Neuronal stem cell (in vitro differentiated cells): Measurements from ENCODE around the gene CNPY1.

Experiments used
- DNase-seq: peaks from one replicate; pipeline ENCODE4 v3.0.0-alpha.2; 2013; ENCODE audit warnings: low spot score
- H2AFZ ChIP-seq: one replicate; pipeline ENCODE4 v1.6.1; 2013; ENCODE audit warnings: mild to moderate bottlenecking, low read length, inconsistent platforms
- H2AK5ac ChIP-seq: 2 replicates; pipeline ENCODE4 v1.6.1; 2013; ENCODE audit warnings: low read depth, mild to moderate bottlenecking, inconsistent platforms, low read length, moderate library complexity, mixed read lengths
- H2BK120ac ChIP-seq: 2 replicates; pipeline ENCODE4 v1.6.1; 2013; ENCODE audit warnings: low read depth, mild to moderate bottlenecking, inconsistent platforms, low read length, moderate library complexity, mixed read lengths
- H2BK12ac ChIP-seq: one replicate; pipeline ENCODE4 v1.6.1; 2013; ENCODE audit warnings: low read length, inconsistent platforms
- H2BK15ac ChIP-seq: 2 replicates; pipeline ENCODE4 v1.6.1; 2013; ENCODE audit warnings: mild to moderate bottlenecking, low read length, inconsistent platforms, mixed read lengths
- H2BK5ac ChIP-seq: one replicate; pipeline ENCODE4 v1.6.1; 2013; ENCODE audit warnings: inconsistent platforms, mild to moderate bottlenecking, low read length, moderate library complexity
- H3K14ac ChIP-seq: one replicate; pipeline ENCODE4 v1.6.1; 2013; ENCODE audit warnings: low read length, inconsistent platforms
- H3K18ac ChIP-seq: 2 replicates; pipeline ENCODE4 v1.6.1; 2013; ENCODE audit warnings: low read length, inconsistent platforms
- H3K23ac ChIP-seq: 2 replicates; pipeline ENCODE4 v1.6.1; 2013; ENCODE audit warnings: low read depth, mild to moderate bottlenecking, mixed read lengths, low read length, inconsistent platforms; ENCODE audit not compliant: poor library complexity
- H3K27ac ChIP-seq: replicated peaks from 3 replicates; pipeline ENCODE4 v1.5.1; 2013; ENCODE audit warnings: low read length, inconsistent platforms
- H3K27me3 ChIP-seq, 3 experiments: 2 replicates each; pipeline ENCODE4 v1.6.1; 2013; ENCODE audit warnings: low read length in 3 of 3, mild to moderate bottlenecking in 2 of 3, inconsistent platforms in 1 of 3, low read depth in 1 of 3, mixed read lengths in 1 of 3, moderate library complexity in 1 of 3; ENCODE audit not compliant: control insufficient read depth in 3 of 3, insufficient read depth in 3 of 3
- H3K36me3 ChIP-seq, 2 donors: replicated peaks in 1 of 2; 2 replicates each; pipeline ENCODE4 v1.6.1; 2013; ENCODE audit warnings: low read length in 2 of 2; ENCODE audit not compliant: control insufficient read depth in 2 of 2, insufficient read depth in 2 of 2
- H3K4ac ChIP-seq: 2 replicates; pipeline ENCODE4 v1.6.1; 2013; ENCODE audit warnings: inconsistent platforms, mild to moderate bottlenecking, low read length, moderate library complexity
- H3K4me1 ChIP-seq, 2 donors: 1 replicate in 1 of 2; 2 replicates in 1 of 2; pipeline ENCODE4 v1.6.1; 2013; ENCODE audit warnings: low read length in 2 of 2, low read depth in 1 of 2; ENCODE audit not compliant: control insufficient read depth in 2 of 2, insufficient read depth in 1 of 2
- H3K4me2 ChIP-seq: one replicate; pipeline ENCODE4 v1.6.1; 2013; ENCODE audit warnings: mild to moderate bottlenecking, low read length, inconsistent platforms; ENCODE audit not compliant: insufficient read depth, poor library complexity, severe bottlenecking
- H3K4me3 ChIP-seq, 2 donors: 2 replicates each; pipeline ENCODE4 v1.5.1; 2013; ENCODE audit warnings: low read length in 2 of 2, mild to moderate bottlenecking in 2 of 2, inconsistent platforms in 1 of 2, moderate library complexity in 1 of 2
- H3K79me1 ChIP-seq: one replicate; pipeline ENCODE4 v1.6.1; 2013; ENCODE audit warnings: low read depth, mild to moderate bottlenecking, inconsistent platforms, low read length, moderate library complexity
- H3K9ac ChIP-seq: one replicate; pipeline ENCODE4 v1.6.1; 2013; ENCODE audit warnings: mild to moderate bottlenecking, low read depth, low read length, inconsistent platforms; ENCODE audit not compliant: poor library complexity
- H3K9me3 ChIP-seq, 2 donors: replicated peaks in 1 of 2; 2 replicates each; pipeline versions ENCODE3 to v1.6.1; 2013; ENCODE audit warnings: low read length in 2 of 2, mild to moderate bottlenecking in 2 of 2, inconsistent platforms in 1 of 2, low read depth in 1 of 2, mixed read lengths in 1 of 2, moderate library complexity in 1 of 2; ENCODE audit not compliant: control insufficient read depth in 2 of 2, insufficient read depth in 1 of 2
- H4K8ac ChIP-seq: one replicate; pipeline ENCODE4 v1.6.1; 2013; ENCODE audit warnings: low read depth, mild to moderate bottlenecking, inconsistent platforms, low read length, moderate library complexity
- H4K91ac ChIP-seq: one replicate; pipeline ENCODE4 v1.6.1; 2013; ENCODE audit warnings: low read length, low read depth, mild to moderate bottlenecking, inconsistent platforms; ENCODE audit not compliant: poor library complexity
- WGBS, 2 donors: extraction: QIAGEN DNeasy Blood & Tissue Kit; methylation state at CpG; one replicate each; pipeline ENCODE4 v1.1.7; 2013; ENCODE audit warnings: missing lambda C conversion rate in 2 of 2, mixed read lengths in 1 of 2; ENCODE audit not compliant: insufficient read length in 2 of 2, insufficient replicate concordance in 1 of 2; ENCODE audit errors: extremely low coverage in 2 of 2; 5-methylcytosine and 5-hydroxymethylcytosine counted together

Gene CNPY1

GRCh38 chr7:155570171-155570958, 24.0 kb upstream of the CNPY1 start:
- Histone ChIP-seq H3K27ac (no peak overlapping the region), H3K4me3 (no peak overlapping the region), H3K18ac (peak overlapping the region; percentile 57), H3K23ac (peak overlapping the region; percentile 81), H2AFZ (peak overlapping the region; percentile 72), H3K9me3 (no peaks in the 10 kb centered on the region), H3K4me2 (no peak overlapping the region), H2BK5ac (no peak overlapping the region), H3K4me1 (peaks cover 1 to 5% of the 10 kb centered on the region in 2 donors), H4K8ac (no peak overlapping the region), H2AK5ac (no peak overlapping the region), H3K4ac (no peak overlapping the region), H4K91ac (no peak overlapping the region), H2BK15ac (no peak overlapping the region), H3K14ac (no peak overlapping the region), H2BK120ac (no peak overlapping the region), H3K36me3 (no peaks in the 10 kb centered on the region), H3K9ac (no peak overlapping the region), H3K27me3 (peaks cover 0 to 33% (median 0%) of the 10 kb centered on the region in 3 experiments), H3K79me1 (no peaks in the 10 kb centered on the region), H2BK12ac (no peak overlapping the region)
- no peak for DNase-seq
- no CpG with 5 or more reads among the region's 28 CpGs for WGBS, 2 donors

- no peak overlapping the region for H4K8ac ChIP-seq
- H3K4me3 ChIP-seq, result no peak overlapping the region
- no peak for DNase-seq
Measured at GRCh38 chr7:155569681-155570080, 23.3 kb upstream of the CNPY1 start.

GRCh38 chr7:155568842-155569494, 22.6 kb upstream of the CNPY1 start:
- Histone ChIP-seq H3K79me1 (no peaks in the 10 kb centered on the region), H3K27me3 (peaks cover 0 to 31% (median 0%) of the 10 kb centered on the region in 3 experiments), H3K9ac (no peak overlapping the region), H3K4ac (no peak overlapping the region), H2BK15ac (no peak overlapping the region), H3K27ac (no peak overlapping the region), H4K91ac (no peak overlapping the region), H3K4me2 (no peak overlapping the region), H4K8ac (no peak overlapping the region), H3K4me1 (peaks cover 1 to 5% of the 10 kb centered on the region in 2 donors), H2BK12ac (no peak overlapping the region), H3K18ac (no peak overlapping the region), H3K4me3 (no peak overlapping the region), H3K23ac (no peak overlapping the region), H3K9me3 (no peaks in the 10 kb centered on the region), H2BK120ac (no peak overlapping the region), H3K14ac (no peak overlapping the region), H2AK5ac (no peak overlapping the region), H3K36me3 (no peaks in the 10 kb centered on the region), H2AFZ (no peak overlapping the region), H2BK5ac (peak overlapping the region; percentile 13)
- no peak for DNase-seq
- no CpG with 5 or more reads among the region's 10 CpGs for WGBS, 2 donors

More at GRCh38 chr7:155569681-155570080, 23.3 kb upstream of the CNPY1 start:
- Histone ChIP-seq H2BK12ac (no peak overlapping the region), H3K9me3 (no peaks in the 10 kb centered on the region), H3K14ac (peak overlapping the region; percentile 71), H3K4me1 (peaks cover 1 to 5% of the 10 kb centered on the region in 2 donors), H3K27me3 (peaks cover 0 to 31% (median 0%) of the 10 kb centered on the region in 3 experiments), H2BK120ac (no peak overlapping the region), H4K91ac (no peak overlapping the region), H3K18ac (peak overlapping the region; percentile 65), H2BK5ac (peak overlapping the region; percentile 13), H3K23ac (no peak overlapping the region), H3K4me2 (no peak overlapping the region), H2AK5ac (peak overlapping the region; percentile 28), H2AFZ (peak overlapping the region; percentile 72), H2BK15ac (no peak overlapping the region), H3K36me3 (no peaks in the 10 kb centered on the region), H3K4ac (no peak overlapping the region), H3K79me1 (no peaks in the 10 kb centered on the region), H3K27ac (no peak overlapping the region), H3K9ac (no peak overlapping the region)
- WGBS, 2 donors, result no CpG with 5 or more reads among the region's 11 CpGs

- Histone ChIP-seq H3K36me3 (no peaks in the 10 kb centered on the region), H4K8ac (no peak overlapping the region), H2BK5ac (no peak overlapping the region), H3K9me3 (no peaks in the 10 kb centered on the region), H3K4ac (no peak overlapping the region), H3K14ac (no peak overlapping the region), H4K91ac (no peak overlapping the region), H2BK120ac (no peak overlapping the region), H2AFZ (no peak overlapping the region), H3K79me1 (no peaks in the 10 kb centered on the region), H2AK5ac (no peak overlapping the region), H3K4me3 (no peak overlapping the region), H3K4me1 (peaks cover 1 to 5% of the 10 kb centered on the region in 2 donors), H3K4me2 (no peak overlapping the region), H3K27ac (no peak overlapping the region), H2BK12ac (no peak overlapping the region), H3K9ac (no peak overlapping the region), H2BK15ac (no peak overlapping the region), H3K23ac (no peak overlapping the region), H3K27me3 (peaks cover 0 to 31% (median 0%) of the 10 kb centered on the region in 3 experiments), H3K18ac (no peak overlapping the region)
- no CpG with 5 or more reads among the region's 5 CpGs for WGBS, 2 donors
- DNase-seq, result no peak
Measured at GRCh38 chr7:155568333-155568660, 21.9 kb upstream of the CNPY1 start.
